HepG2 (cell line): Measurements from ENCODE around the gene ABHD15. TPM values are rescaled to one million over a fixed set of nuclear protein-coding genes. Genes with fewer than 3 reads are reported as not detected.

Source experiments
- ATAC-seq: fragments of 200-7000 bp; cut with Tn5 transposase; 3 replicates; pipeline ENCODE4 v1.9.1; 2020; ENCODE audit warnings: mild to moderate bottlenecking, moderate library complexity
- BruUV-seq: library from RNA; stranded (reverse); fragments of 400-500 nt; replicated peaks from 2 replicates; lab custom pipeline; 2021; lab: Mats Ljungman, UMichigan
- CTCF ChIA-PET: fragments of 300-600 bp; formaldehyde crosslinking; extraction: SDS; loops from one replicate; lab custom pipeline; 2021; ENCODE audit warnings: low total read pairs, inconsistent platforms, low intra/inter-chr PET ratio; lab: Yijun Ruan, JAX
- POLR2A ChIA-PET: fragments of 350-600 bp; sonication (Branson Sonifier 250); formaldehyde crosslinking; loops from one replicate; lab custom pipeline; 2020; ENCODE audit warnings: antibody characterized with exemption, inconsistent platforms; lab: Yijun Ruan, JAX
- DNase-seq: peaks from one replicate; pipeline ENCODE4 v3.0.0-alpha.2; 2015; ENCODE audit warnings: low spot score
- FAIRE-seq: peaks from 3 replicates; lab custom pipeline; 2011; peaks lifted over from hg19 to GRCh38; lab: Jason Lieb, UNC
- H2AFZ ChIP-seq: one replicate; pipeline ENCODE4 v1.6.1; 2011; ENCODE audit warnings: low read length, inconsistent platforms
- H3K27ac ChIP-seq: fragments of 300-600 bp; 3 replicates; pipeline ENCODE4 v1.8.0; 2011; ENCODE audit warnings: mixed run types, mild to moderate bottlenecking, mixed read lengths, low read length, inconsistent platforms; ENCODE audit not compliant: insufficient read depth; ENCODE audit errors: extremely low read length
- H3K27me3 ChIP-seq, 2 experiments: fragments of 200-600 bp in 1 of 2; 2 replicates in 1 of 2; 3 replicates in 1 of 2; pipeline versions ENCODE4 v1.6.0 to v1.8.0; 2011; ENCODE audit warnings: low read length in 2 of 2, mild to moderate bottlenecking in 2 of 2, moderate library complexity in 2 of 2, inconsistent platforms in 1 of 2; ENCODE audit not compliant: insufficient read depth in 2 of 2, control insufficient read depth in 1 of 2
- H3K36me3 ChIP-seq, 2 experiments: fragments of 200-600 bp in 1 of 2; replicated peaks in 1 of 2; 2 replicates in 1 of 2; 3 replicates in 1 of 2; pipeline versions ENCODE4 v1.5.1 to v1.8.0; 2011; ENCODE audit warnings: low read length in 2 of 2, inconsistent platforms in 1 of 2; ENCODE audit not compliant: insufficient read depth in 2 of 2, control insufficient read depth in 1 of 2
- H3K4me1 ChIP-seq: 2 replicates; pipeline ENCODE4 v1.5.1; 2012; ENCODE audit warnings: low read length, inconsistent platforms; ENCODE audit not compliant: insufficient read depth
- H3K4me2 ChIP-seq: 2 replicates; pipeline ENCODE4 v1.6.0; 2011; ENCODE audit warnings: low read depth, low read length, inconsistent platforms
- H3K4me3 ChIP-seq, 3 experiments: fragments of 200-600 bp in 1 of 3; sonication (generic), shearing (Covaris generic) in 1 of 3; replicated peaks in 1 of 3; 2 replicates each; pipeline ENCODE4 v1.5.1; 2011 to 2016; ENCODE audit warnings: low read length in 3 of 3, inconsistent platforms in 2 of 3, low read depth in 2 of 3, mild to moderate bottlenecking in 2 of 3, control low read depth in 1 of 3, mixed read lengths in 1 of 3; ENCODE audit not compliant: insufficient read depth in 1 of 3
- H3K79me2 ChIP-seq: one replicate; pipeline ENCODE4 v1.6.1; 2011; ENCODE audit warnings: low read length, inconsistent platforms; ENCODE audit not compliant: insufficient read depth
- H3K9ac ChIP-seq: 2 replicates; pipeline ENCODE4 v1.6.0; 2011; ENCODE audit warnings: mild to moderate bottlenecking, low read depth, low read length, inconsistent platforms; ENCODE audit not compliant: insufficient read depth
- H3K9me3 ChIP-seq: 2 replicates; pipeline ENCODE4 v1.5.1; 2012; ENCODE audit warnings: mild to moderate bottlenecking, low read length
- H4K20me1 ChIP-seq: 2 replicates; pipeline ENCODE4 v1.6.0; 2011; ENCODE audit warnings: inconsistent platforms, mild to moderate bottlenecking, low read length, moderate library complexity; ENCODE audit not compliant: insufficient read depth
- CAMTA2 ChIP-seq: sonication (generic); formaldehyde crosslinking; IDR thresholded peaks from 2 replicates; pipeline ENCODE4 v1.4.0; 2020; ENCODE audit warnings: mild to moderate bottlenecking, missing genetic modification reagents, borderline replicate concordance
- FOXO4 ChIP-seq: sonication (generic); formaldehyde crosslinking; conservative IDR thresholded peaks from 2 replicates; pipeline ENCODE4 v1.8.1; 2023; ENCODE audit warnings: missing genetic modification reagents
- HNF4A ChIP-seq: sonication (generic); formaldehyde crosslinking; IDR thresholded peaks from 2 replicates; pipeline ENCODE4 v1.4.0; 2020; ENCODE audit warnings: missing genetic modification reagents
- RCOR2 ChIP-seq: IDR thresholded peaks from 2 replicates; pipeline ENCODE4 v1.6.1; 2016; ENCODE audit warnings: missing biosample characterization, missing genetic modification reagents
- SAFB2 ChIP-seq: sonication (generic); formaldehyde crosslinking; IDR thresholded peaks from 2 replicates; pipeline ENCODE4 v1.5.1; 2020; ENCODE audit warnings: missing genetic modification reagents, low read depth, mild to moderate bottlenecking, borderline replicate concordance
- SNRNP70 ChIP-seq: fragments of 200-400 bp; formaldehyde crosslinking; IDR thresholded peaks from 2 replicates; pipeline ENCODE4 v1.6.1; 2017; ENCODE audit warnings: mild to moderate bottlenecking, low read depth, low read length, moderate library complexity
- ZFY ChIP-seq: sonication (generic); formaldehyde crosslinking; IDR thresholded peaks from 2 replicates; pipeline ENCODE4 v1.4.0; 2020; ENCODE audit warnings: missing genetic modification reagents
- ZNF20 ChIP-seq: sonication (generic); formaldehyde crosslinking; IDR thresholded peaks from 2 replicates; pipeline ENCODE4 v1.4.0; 2020; ENCODE audit warnings: mild to moderate bottlenecking, moderate library complexity, missing genetic modification reagents
- ZNF275 ChIP-seq: sonication (generic); formaldehyde crosslinking; IDR thresholded peaks from 2 replicates; pipeline ENCODE4 v1.8.0; 2022; ENCODE audit warnings: missing genetic modification reagents, mild to moderate bottlenecking, inconsistent platforms, borderline replicate concordance
- ZNF432 ChIP-seq: sonication (generic); formaldehyde crosslinking; IDR thresholded peaks from 2 replicates; pipeline ENCODE4 v1.5.0; 2020; ENCODE audit warnings: missing genetic modification reagents, mild to moderate bottlenecking, borderline replicate concordance
- ZNF44 ChIP-seq: sonication (generic); formaldehyde crosslinking; IDR thresholded peaks from 2 replicates; pipeline ENCODE4 v1.5.1; 2020; ENCODE audit warnings: mild to moderate bottlenecking, missing genetic modification reagents
- WGBS: methylation state at CpG from one replicate; pipeline ENCODE4 v1.1.6; 2017; ENCODE audit warnings: low lambda C conversion rate; 5-methylcytosine and 5-hydroxymethylcytosine counted together
- in situ Hi-C: cut with HindIII; loops from 2 replicates; pipeline ENCODE4 v1.10.0; 2017; ENCODE audit warnings: low pct_unique_long_range_greater_than_20kb; ENCODE audit not compliant: extremely low pct_ligation_motif_present
- intact Hi-C: fragments of 100-400 bp; cut with micrococcal nuclease; formaldehyde crosslinking; loops from one replicate; pipeline ENCODE4 v1.10.0; 2022; ENCODE audit not compliant: unreplicated experiment
- polyA plus RNA-seq, 8 experiments: library from polyadenylated mRNA; depleted of rRNA in 3 of 8; stranded (reverse) in 7 of 8; unstranded in 1 of 8; fragments of >200 nt; fragmentation: Illumina TruSeq in 4 of 8; extraction: Trizol in 4 of 8; gene quantifications; 2 replicates each; pipeline versions ENCODE4 v1.2.1 to v1.2.3, GENCODE V29; 2011 to 2016; ENCODE audit warnings: low read depth in 4 of 8, missing spikeins in 1 of 8, mixed read lengths in 1 of 8; ENCODE audit not compliant: insufficient read depth in 1 of 8
- total RNA-seq, 5 experiments: library from RNA; depleted of rRNA; stranded (reverse); fragments of >200 nt; fragmentation: Illumina TruSeq; extraction: Trizol; gene quantifications; 2 replicates each; pipeline ENCODE4 v1.2.3, GENCODE V29; 2016; ENCODE audit warnings: low read depth in 1 of 5

ABHD15 gene
- total and polyA plus RNA-seq, 2 of the 13 experiments (the other 11 are each of a cell fraction or from before 2014, with no cell fraction given): 2.4 to 7.7 TPM

GRCh38 chr17:29614349-29615047 is 47.7 kb upstream of the ABHD15 start:
- Histone ChIP-seq H2AFZ (no peak overlapping the region), H3K79me2 (no peaks in the 10 kb centered on the region), H3K9me3 (no peaks in the 10 kb centered on the region), H3K27ac (no peak overlapping the region), H3K27me3 (peaks cover 0 to 55% of the 10 kb centered on the region in 2 experiments; a peak in 3 of 5 replicates), H3K4me1 (peaks cover 51% of the 10 kb centered on the region), H3K36me3 (no peaks in the 10 kb centered on the region), H4K20me1 (no peaks in the 10 kb centered on the region), H3K9ac (no peak overlapping the region), H3K4me3 (peak overlapping the region in 2 of 3 experiments; percentile 31 to 75; a peak in 3 of 6 replicates), H3K4me2 (peak overlapping the region; percentile 97)
- 28% methylated on average over 13 of the region's 16 CpGs for WGBS
- ChIA-PET CTCF (interaction anchor here (2.3 kb wide), 1 partner anchor 35 kb away, joined by 13 read pairs; no protein-coding TSS in a partner anchor), POLR2A (interaction anchor here (1.0 to 1.5 kb wide), 5 partner anchors 14 to 146 kb away, joined by 3 to 9 read pairs (median 4); partner anchors contain the start of genes ABHD15 and ANKRD13B)
- ATAC-seq (no peak), DNase-seq (no peak), FAIRE-seq (no peak)
- TF ChIP-seq HNF4A (no peak), ZFY (CRISPR knock-in tag) (0 out of 2 replicates have a peak, but pooled peaks have one; percentile 8), ZNF20 (CRISPR knock-in tag) (no peak)
- in situ Hi-C loops: loop anchor here (5.0 kb wide), 1 partner anchor 32 kb away; no protein-coding TSS in a partner anchor
- intact Hi-C loops: no loop called here
- BruUV-seq: no TSS peak

DNA sequence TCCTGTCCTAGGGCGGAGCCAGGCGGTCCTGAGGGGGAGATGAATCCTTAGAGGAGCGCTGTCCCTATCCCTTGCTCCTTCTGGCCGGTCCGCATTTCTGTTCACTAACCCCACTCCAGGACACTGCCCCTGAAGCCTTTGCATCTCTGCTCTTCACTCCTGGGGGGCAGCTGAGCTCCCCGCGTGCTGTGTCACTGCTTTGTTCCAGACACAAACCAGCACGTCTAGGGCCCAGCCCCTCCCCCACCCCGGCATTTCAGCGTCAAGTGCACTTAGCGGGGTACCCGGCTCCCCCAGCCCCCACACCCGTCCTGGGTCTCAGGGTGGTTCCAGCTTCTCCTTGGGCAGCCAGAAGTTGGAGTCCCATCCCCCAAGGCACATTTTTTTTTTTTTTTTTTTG is 47.0 kb upstream of the ABHD15 start:
- Histone ChIP-seq H3K9ac (no peak overlapping the region), H2AFZ (no peak overlapping the region), H3K36me3 (no peaks in the 10 kb centered on the region), H3K4me1 (peaks cover 51% of the 10 kb centered on the region), H3K27me3 (peaks cover 1 to 49% of the 10 kb centered on the region in 2 experiments; a peak in 4 of 5 replicates), H3K9me3 (no peaks in the 10 kb centered on the region), H3K4me3 (peak overlapping the region; percentile 25 to 75 (median 43); a peak in 5 of 6 replicates), H3K4me2 (peak overlapping the region; percentile 97), H4K20me1 (no peaks in the 10 kb centered on the region), H3K79me2 (no peaks in the 10 kb centered on the region), H3K27ac (no peak overlapping the region)
- 9% methylated on average over 13 of the region's 13 CpGs for WGBS
- ChIA-PET POLR2A (interaction anchor here (0.7 to 1.1 kb wide), 4 partner anchors 22 to 46 kb away, joined by 3 to 4 read pairs (median 3); no protein-coding TSS in a partner anchor), CTCF (interaction anchor here (2.3 kb wide), 1 partner anchor 34 kb away, joined by 13 read pairs; no protein-coding TSS in a partner anchor)
- in situ Hi-C loops: no loop called here
- ATAC-seq: no peak
- DNase-seq: no peak
- no peak for FAIRE-seq
- no TSS peak for BruUV-seq
- intact Hi-C loops: no loop called here
- 0 out of 2 replicates have a peak, but pooled peaks have one; percentile 16 for TF ChIP-seq FOXO4
- no peak for TF ChIP-seq ZNF44 (CRISPR knock-in tag)
- peak; percentile 32; the same call in 1 of the 2 replicates for TF ChIP-seq CAMTA2 (CRISPR knock-in tag)
- TF ChIP-seq SAFB2 (CRISPR knock-in tag): no peak
- TF ChIP-seq ZNF432 (CRISPR knock-in tag): no peak
- no peak for TF ChIP-seq RCOR2 (CRISPR knock-in tag)
- no peak for TF ChIP-seq ZNF275
- TF ChIP-seq SNRNP70: no peak
